DND-41 (cell line): ENCODE results near the gene TASOR2.

Experiments
- ATAC-seq: fragments of 200-7000 bp; cut with Tn5 transposase; 3 replicates; pipeline ENCODE4 v1.9.1; 2021; ENCODE audit warnings: low read depth; ENCODE audit not compliant: insufficient read depth
- DNase-seq: peaks from one replicate; pipeline ENCODE4 v3.0.0-alpha.2; 2020
- H2AFZ ChIP-seq: 2 replicates; pipeline ENCODE4 v1.6.0; 2012; ENCODE audit warnings: low read depth, low read length
- H3K27ac ChIP-seq: 2 replicates; pipeline ENCODE4 v1.5.1; 2012; ENCODE audit warnings: low read length, inconsistent platforms
- H3K27me3 ChIP-seq: fragments of 200-600 bp; sonication (generic); 2 replicates; pipeline ENCODE4 v1.6.0; 2012; ENCODE audit warnings: low read length, mild to moderate bottlenecking, inconsistent platforms; ENCODE audit not compliant: insufficient read depth, poor library complexity
- H3K36me3 ChIP-seq: 2 replicates; pipeline ENCODE4 v1.5.1; 2012; ENCODE audit warnings: low read length, inconsistent platforms; ENCODE audit not compliant: insufficient read depth
- H3K4me1 ChIP-seq: 2 replicates; pipeline ENCODE4 v1.5.1; 2012; ENCODE audit warnings: mild to moderate bottlenecking, low read length; ENCODE audit not compliant: insufficient read depth
- H3K4me2 ChIP-seq: 2 replicates; pipeline ENCODE4 v1.6.0; 2012; ENCODE audit warnings: mild to moderate bottlenecking, moderate library complexity, low read length, inconsistent platforms; ENCODE audit not compliant: insufficient read depth
- H3K4me3 ChIP-seq, 2 experiments: fragments of 200-600 bp in 1 of 2; shearing (Covaris generic) in 1 of 2; 2 replicates each; pipeline ENCODE4 v1.5.1; 2012 to 2016; ENCODE audit warnings: inconsistent platforms in 2 of 2, low read length in 2 of 2, mild to moderate bottlenecking in 2 of 2, low read depth in 1 of 2, moderate library complexity in 1 of 2
- H3K79me2 ChIP-seq: 2 replicates; pipeline ENCODE4 v1.6.0; 2012; ENCODE audit warnings: low read length, inconsistent platforms; ENCODE audit not compliant: insufficient read depth
- H3K9ac ChIP-seq: 2 replicates; pipeline ENCODE4 v1.6.0; 2012; ENCODE audit warnings: low read depth, mild to moderate bottlenecking, inconsistent platforms, low read length, moderate library complexity
- H3K9me3 ChIP-seq: 2 replicates; pipeline ENCODE4 v1.5.1; 2012; ENCODE audit warnings: low read length, moderate library complexity, mild to moderate bottlenecking, inconsistent platforms; ENCODE audit not compliant: insufficient read depth, severe bottlenecking
- H4K20me1 ChIP-seq: 2 replicates; pipeline ENCODE4 v1.6.0; 2012; ENCODE audit warnings: low read length; ENCODE audit not compliant: insufficient read depth
- EZH2 ChIP-seq: IDR thresholded peaks from 3 replicates; pipeline ENCODE4 v1.6.1; 2012; ENCODE audit warnings: borderline replicate concordance, low read depth, mild to moderate bottlenecking, moderate library complexity, low read length, inconsistent platforms; ENCODE audit not compliant: severe bottlenecking
- TF ChIP-seq, protein P1 (sequence below): IDR thresholded peaks from 2 replicates; pipeline ENCODE4 v1.5.1; 2012; ENCODE audit warnings: borderline replicate concordance, low read length, moderate library complexity, mild to moderate bottlenecking; ENCODE audit not compliant: poor library complexity, severe bottlenecking; ENCODE audit errors: extremely low read depth

The TASOR2 gene

DNA sequence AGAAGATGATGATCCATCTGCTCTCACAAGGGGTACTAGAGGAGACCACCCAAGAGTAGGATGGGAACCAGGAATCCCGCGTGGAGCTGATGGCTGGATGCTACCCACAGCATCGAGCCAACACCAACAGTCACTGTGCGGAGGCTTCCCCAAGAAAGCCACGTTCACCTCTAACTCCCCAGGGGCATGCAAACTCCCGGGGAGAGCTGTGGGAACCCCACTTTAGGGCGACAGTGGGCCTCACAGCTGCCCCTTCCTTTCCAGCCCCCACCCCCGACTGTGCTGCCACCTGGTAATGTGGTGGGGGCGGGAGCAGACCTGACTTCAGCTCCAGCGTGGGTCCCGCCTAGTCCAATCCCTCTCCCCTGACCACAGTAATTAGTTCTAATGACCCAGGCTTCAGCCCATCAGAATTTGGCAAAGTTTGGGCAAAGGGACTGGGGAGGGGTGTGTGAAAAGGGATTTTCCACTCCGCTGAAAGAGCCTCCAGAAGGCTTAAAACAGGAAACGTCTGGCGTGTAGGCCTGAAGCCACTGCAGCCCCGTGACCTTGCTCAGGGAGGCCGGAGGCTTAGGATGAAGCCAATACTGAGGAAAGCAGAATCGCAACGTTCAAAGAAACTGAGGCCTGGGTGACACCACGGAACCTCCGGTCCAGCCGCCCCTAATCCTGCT lies 38.6 kb upstream of the TASOR2 start:
- Histone ChIP-seq H3K9ac (no peak overlapping the region), H3K4me2 (no peak overlapping the region), H3K27me3 (no peaks in the 10 kb centered on the region), H3K79me2 (no peaks in the 10 kb centered on the region), H3K4me3 (no peak overlapping the region), H3K36me3 (no peaks in the 10 kb centered on the region), H2AFZ (no peak overlapping the region), H3K27ac (0 out of 2 replicates have a peak overlapping the region, but pooled peaks have one; percentile 8), H3K9me3 (no peaks in the 10 kb centered on the region), H3K4me1 (peaks cover 13% of the 10 kb centered on the region), H4K20me1 (no peaks in the 10 kb centered on the region)
- peak; percentile 33 for DNase-seq
- ATAC-seq, result peak; percentile 48; the same call in 1 of the 3 replicates
- TF ChIP-seq, protein P1, sequence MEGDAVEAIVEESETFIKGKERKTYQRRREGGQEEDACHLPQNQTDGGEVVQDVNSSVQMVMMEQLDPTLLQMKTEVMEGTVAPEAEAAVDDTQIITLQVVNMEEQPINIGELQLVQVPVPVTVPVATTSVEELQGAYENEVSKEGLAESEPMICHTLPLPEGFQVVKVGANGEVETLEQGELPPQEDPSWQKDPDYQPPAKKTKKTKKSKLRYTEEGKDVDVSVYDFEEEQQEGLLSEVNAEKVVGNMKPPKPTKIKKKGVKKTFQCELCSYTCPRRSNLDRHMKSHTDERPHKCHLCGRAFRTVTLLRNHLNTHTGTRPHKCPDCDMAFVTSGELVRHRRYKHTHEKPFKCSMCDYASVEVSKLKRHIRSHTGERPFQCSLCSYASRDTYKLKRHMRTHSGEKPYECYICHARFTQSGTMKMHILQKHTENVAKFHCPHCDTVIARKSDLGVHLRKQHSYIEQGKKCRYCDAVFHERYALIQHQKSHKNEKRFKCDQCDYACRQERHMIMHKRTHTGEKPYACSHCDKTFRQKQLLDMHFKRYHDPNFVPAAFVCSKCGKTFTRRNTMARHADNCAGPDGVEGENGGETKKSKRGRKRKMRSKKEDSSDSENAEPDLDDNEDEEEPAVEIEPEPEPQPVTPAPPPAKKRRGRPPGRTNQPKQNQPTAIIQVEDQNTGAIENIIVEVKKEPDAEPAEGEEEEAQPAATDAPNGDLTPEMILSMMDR, result no peak
- no peak for TF ChIP-seq EZH2

- no peak for TF ChIP-seq EZH2
- TF ChIP-seq, protein P1, result no peak
Measured at GRCh38 chr10:5647507-5648240, 37.0 kb upstream of the TASOR2 start.

DNA sequence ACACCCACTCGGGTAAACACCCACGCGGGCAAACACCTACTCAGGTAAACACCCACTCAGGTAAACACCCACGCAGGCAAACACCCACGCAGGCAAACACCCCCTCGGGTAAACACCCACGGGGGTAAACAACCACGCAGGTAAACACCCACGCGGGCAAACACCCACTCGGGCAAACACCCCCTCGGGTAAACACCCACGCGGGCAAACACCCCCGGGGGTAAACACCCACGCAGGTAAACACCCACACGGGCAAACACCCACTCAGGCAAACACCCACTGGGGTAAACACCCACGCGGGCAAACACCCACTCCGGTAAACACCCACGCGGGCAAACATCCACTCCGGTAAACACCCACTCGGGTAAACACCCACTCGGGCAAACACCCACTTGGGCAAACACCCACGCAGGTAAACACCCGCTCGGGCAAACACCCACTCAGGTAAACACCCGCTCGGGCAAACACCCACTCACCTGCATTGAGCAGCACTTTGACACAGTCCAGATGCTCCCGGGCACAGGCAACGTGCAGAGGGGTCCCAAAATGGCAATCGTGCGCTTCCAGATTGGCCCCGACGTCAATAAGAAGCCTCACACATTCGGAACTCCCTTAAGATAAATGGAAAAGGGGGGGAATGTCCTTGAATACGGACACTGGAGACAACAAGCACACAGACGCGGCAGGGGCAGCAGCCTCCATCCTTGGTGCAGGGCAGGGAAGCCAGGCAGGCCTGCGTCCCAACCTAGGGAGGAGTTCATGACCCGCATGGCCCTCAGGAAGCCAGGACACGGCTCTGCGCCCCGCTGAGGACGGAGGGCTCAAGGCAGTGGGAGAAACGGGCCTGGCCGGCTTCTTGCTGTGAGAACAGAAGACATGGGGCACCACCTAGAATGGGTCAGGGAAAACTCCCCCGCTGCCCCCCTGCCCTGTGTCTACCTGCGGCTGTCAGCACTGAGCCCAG lies 35.9 kb upstream of the TASOR2 start:
- Histone ChIP-seq H3K79me2 (no peaks in the 10 kb centered on the region), H4K20me1 (no peaks in the 10 kb centered on the region), H3K4me3 (no peak overlapping the region), H3K27ac (no peak overlapping the region), H2AFZ (no peak overlapping the region), H3K4me2 (no peak overlapping the region), H3K27me3 (no peaks in the 10 kb centered on the region), H3K4me1 (peaks cover 13% of the 10 kb centered on the region), H3K9ac (no peak overlapping the region), H3K9me3 (no peaks in the 10 kb centered on the region), H3K36me3 (no peaks in the 10 kb centered on the region)
- DNase-seq (no peak), ATAC-seq (no peak)
- TF ChIP-seq, protein P1, result no peak
- no peak for TF ChIP-seq EZH2

More at GRCh38 chr10:5647507-5648240, 37.0 kb upstream of the TASOR2 start:
- H3K9me3 ChIP-seq, result no peaks in the 10 kb centered on the region
- no peak overlapping the region for H3K27ac ChIP-seq
- no peak for ATAC-seq
- no peak overlapping the region for H3K4me2 ChIP-seq
- DNase-seq, result no peak
- no peak overlapping the region for H3K9ac ChIP-seq
- H2AFZ ChIP-seq, result no peak overlapping the region
- H3K4me3 ChIP-seq, result no peak overlapping the region
- H3K4me1 ChIP-seq, result peaks cover 13% of the 10 kb centered on the region
- H4K20me1 ChIP-seq, result no peaks in the 10 kb centered on the region
- H3K27me3 ChIP-seq, result no peaks in the 10 kb centered on the region
- no peaks in the 10 kb centered on the region for H3K36me3 ChIP-seq
- no peaks in the 10 kb centered on the region for H3K79me2 ChIP-seq
